ENCODE data around the gene GADD45GIP1.

Gene GADD45GIP1

GRCh38 chr19:12956446-12957388 is at the start of gene GADD45GIP1:
GADD45GIP1 (minus strand) TSS chr19:12957223; CDS start chr19:12957212, 11 bp downstream.
- DNase-seq, result peak; percentile 76

GRCh38 chr19:13005861-13006370 is 48.9 kb upstream of the GADD45GIP1 start:
- DNase-seq, result no peak

- no peak for DNase-seq
Observed at GRCh38 chr19:13005253-13005652, 48.2 kb upstream of the GADD45GIP1 start.

GRCh38 chr19:13004273-13004672 is 47.2 kb upstream of the GADD45GIP1 start:
- DNase-seq, result no peak

- no peak for DNase-seq
Observed at GRCh38 chr19:13003081-13003480, 46.1 kb upstream of the GADD45GIP1 start.

- no peak for DNase-seq
Observed at GRCh38 chr19:13002166-13002898, 45.3 kb upstream of the GADD45GIP1 start.

- DNase-seq, result no peak
Observed at GRCh38 chr19:13001502-13002165, 44.6 kb upstream of the GADD45GIP1 start.

GRCh38 chr19:13001166-13001501 is 44.1 kb upstream of the GADD45GIP1 start:
- no peak for DNase-seq

GRCh38 chr19:12997967-12998940 is 41.2 kb upstream of the GADD45GIP1 start:
- no peak for DNase-seq

- DNase-seq, result no peak
Observed at GRCh38 chr19:12997179-12997966, 40.4 kb upstream of the GADD45GIP1 start.

GRCh38 chr19:12996406-12997094 is 39.5 kb upstream of the GADD45GIP1 start:
- DNase-seq, result no peak

- DNase-seq, result no peak
Observed at GRCh38 chr19:12995596-12996405, 38.8 kb upstream of the GADD45GIP1 start.

GRCh38 chr19:12994701-12995595 is 37.9 kb upstream of the GADD45GIP1 start, which contains the start of gene NFIX:
NFIX (plus strand) TSS chr19:12995475; CDS start chr19:12995838, 363 bp downstream.
- no peak for DNase-seq

GRCh38 chr19:12993562-12993961 is 36.5 kb upstream of the GADD45GIP1 start:
- DNase-seq, result no peak

- DNase-seq, result no peak
Observed at GRCh38 chr19:12992729-12993128, 35.7 kb upstream of the GADD45GIP1 start.

- no peak for DNase-seq
Observed at GRCh38 chr19:12991296-12991695, 34.3 kb upstream of the GADD45GIP1 start.

GRCh38 chr19:12990853-12991252 is 33.8 kb upstream of the GADD45GIP1 start:
- no peak for DNase-seq

GRCh38 chr19:12990431-12990830 is 33.4 kb upstream of the GADD45GIP1 start:
- DNase-seq, result no peak

Measured in NCI-H774 (cell line).